Rectal smooth muscle tissue (tissue), 1 donor: ENCODE results near the gene NR4A3.

Source experiments
- H3K27ac ChIP-seq: one replicate; pipeline ENCODE4 v1.7.0; 2013; ENCODE audit warnings: low read depth, low read length, inconsistent platforms
- H3K27me3 ChIP-seq: one replicate; pipeline ENCODE4 v1.7.0; 2013; ENCODE audit warnings: low read length; ENCODE audit not compliant: control insufficient read depth, insufficient read depth
- H3K36me3 ChIP-seq: one replicate; pipeline ENCODE4 v1.7.0; 2013; ENCODE audit warnings: low read length; ENCODE audit not compliant: control insufficient read depth, insufficient read depth
- H3K4me1 ChIP-seq: one replicate; pipeline ENCODE4 v1.7.0; 2013; ENCODE audit warnings: low read length; ENCODE audit not compliant: control insufficient read depth, insufficient read depth
- H3K4me3 ChIP-seq: one replicate; pipeline ENCODE4 v1.7.0; 2013; ENCODE audit warnings: low read length
- H3K9ac ChIP-seq: one replicate; pipeline ENCODE4 v1.7.0; 2013; ENCODE audit warnings: low read length

NR4A3 gene

DNA sequence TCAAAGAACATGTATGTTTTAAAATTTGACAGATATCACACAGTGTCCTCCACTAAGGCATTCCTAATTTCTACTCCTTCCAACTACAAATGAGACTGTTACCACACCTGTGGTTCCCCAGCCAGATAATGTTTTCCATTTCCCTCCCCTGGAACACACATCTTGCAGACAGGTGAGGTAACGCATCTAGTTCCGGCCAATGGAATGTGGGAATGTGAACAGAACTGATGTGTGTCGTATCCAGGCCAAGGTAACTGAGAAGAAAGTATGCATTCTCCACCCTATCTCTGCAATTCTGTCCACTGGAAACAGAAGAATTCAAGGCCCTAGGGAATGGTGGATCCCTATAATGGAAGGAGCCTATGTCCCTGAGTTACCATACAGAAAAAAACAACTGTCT, 19.9 kb upstream of the NR4A3 start:
- Histone ChIP-seq H3K27ac (no peak overlapping the region), H3K4me3 (no peak overlapping the region), H3K36me3 (no peaks in the 10 kb centered on the region), H3K9ac (no peak overlapping the region), H3K4me1 (no peaks in the 10 kb centered on the region), H3K27me3 (no peaks in the 10 kb centered on the region)

DNA sequence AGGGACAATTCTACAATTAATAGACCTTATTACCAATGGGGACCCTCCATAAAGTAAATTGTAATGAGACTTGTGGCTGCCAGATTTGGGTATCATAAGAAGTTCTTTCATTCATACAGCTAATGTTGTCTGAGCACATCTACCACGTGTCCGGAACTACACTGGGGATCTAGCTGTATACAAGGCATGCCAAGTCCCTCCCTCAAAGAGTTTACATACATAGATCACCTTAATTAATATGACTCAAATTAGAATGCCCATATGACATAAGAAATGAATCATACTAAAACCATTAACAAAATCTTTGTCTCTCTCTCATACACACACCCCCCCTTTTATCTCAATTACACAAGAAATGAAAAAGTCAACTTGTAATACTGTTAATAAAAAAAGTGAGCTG, 18.0 kb upstream of the NR4A3 start:
- Histone ChIP-seq H3K4me3 (no peak overlapping the region), H3K4me1 (no peaks in the 10 kb centered on the region), H3K27ac (no peak overlapping the region)

DNA sequence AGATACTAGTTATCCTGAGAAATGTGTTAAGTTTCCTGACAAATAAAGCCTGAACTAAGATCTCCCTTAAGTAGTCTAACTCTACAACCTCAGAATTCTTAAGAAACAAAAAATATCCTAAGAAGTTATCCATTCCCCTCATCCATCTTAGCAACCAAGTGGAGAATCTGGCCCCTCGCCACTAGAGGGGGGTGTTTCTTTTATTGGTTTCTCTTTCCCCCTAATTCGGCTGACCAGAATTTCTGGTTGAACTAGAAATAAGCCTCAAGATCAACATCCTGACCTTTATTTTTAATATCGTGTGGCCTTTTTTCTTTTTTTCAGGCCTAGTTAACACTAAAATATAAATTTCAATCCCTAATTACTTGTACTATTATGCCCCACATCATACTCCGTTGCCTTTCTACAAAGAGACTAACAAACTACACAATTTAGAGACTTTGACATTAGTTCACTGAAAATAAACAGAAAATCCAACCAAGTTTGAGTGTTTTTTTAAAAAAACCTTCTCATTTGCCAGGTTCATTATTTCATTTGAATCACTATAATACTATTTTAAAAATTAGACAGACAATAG, 14.3 kb upstream of the NR4A3 start:
- Histone ChIP-seq H3K9ac (no peak overlapping the region), H3K4me1 (no peaks in the 10 kb centered on the region), H3K27me3 (no peaks in the 10 kb centered on the region), H3K36me3 (no peaks in the 10 kb centered on the region), H3K27ac (no peak overlapping the region), H3K4me3 (no peak overlapping the region)

More for the DNA sequence above, 18.0 kb upstream of the NR4A3 start:
- H3K36me3 ChIP-seq, result no peaks in the 10 kb centered on the region
- no peak overlapping the region for H3K9ac ChIP-seq
- H3K27me3 ChIP-seq, result no peaks in the 10 kb centered on the region

DNA sequence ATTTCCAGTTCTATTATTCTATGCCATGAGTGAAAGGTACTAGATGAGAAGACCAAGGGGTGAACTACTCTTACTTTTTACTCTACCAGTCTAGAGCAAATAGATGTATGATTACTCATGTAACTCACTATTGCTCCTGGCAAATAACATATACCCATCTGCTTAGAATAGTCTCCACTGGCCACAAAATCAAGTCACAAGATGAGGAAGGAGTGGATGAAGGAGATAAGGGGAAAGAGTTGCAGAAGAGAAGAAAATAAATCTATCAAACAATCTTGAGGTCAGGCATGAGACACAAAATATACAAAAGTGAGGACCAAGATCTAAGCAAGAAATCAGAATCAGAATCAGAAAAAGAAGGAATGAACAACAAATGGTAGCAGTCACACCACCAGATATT, 13.7 kb upstream of the NR4A3 start:
- Histone ChIP-seq H3K27me3 (no peaks in the 10 kb centered on the region), H3K36me3 (no peaks in the 10 kb centered on the region), H3K4me1 (no peaks in the 10 kb centered on the region), H3K27ac (no peak overlapping the region), H3K9ac (no peak overlapping the region), H3K4me3 (no peak overlapping the region)

DNA sequence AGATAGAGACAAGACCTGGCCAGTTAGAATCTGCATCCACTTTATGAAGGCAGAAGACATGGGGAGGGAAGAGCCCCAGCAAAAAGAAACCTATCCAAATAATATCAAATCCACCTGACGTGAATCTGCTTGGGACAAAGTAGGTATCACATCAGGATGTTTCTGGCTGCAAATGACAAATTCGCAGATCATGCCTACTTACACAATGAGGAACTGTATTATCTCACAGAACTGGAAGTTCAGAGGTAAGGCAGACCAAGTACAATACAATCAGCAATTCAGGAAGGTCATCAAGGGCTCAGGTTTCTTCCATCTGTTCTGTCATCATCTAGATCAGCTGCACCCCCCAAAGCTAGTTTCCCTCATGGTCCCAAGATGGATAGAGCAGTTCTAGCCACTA, 13.2 kb upstream of the NR4A3 start:
- no peaks in the 10 kb centered on the region for H3K4me1 ChIP-seq
- H3K27me3 ChIP-seq, result no peaks in the 10 kb centered on the region
- no peaks in the 10 kb centered on the region for H3K36me3 ChIP-seq
- H3K4me3 ChIP-seq, result no peak overlapping the region
- H3K27ac ChIP-seq, result no peak overlapping the region
- H3K9ac ChIP-seq, result no peak overlapping the region

DNA sequence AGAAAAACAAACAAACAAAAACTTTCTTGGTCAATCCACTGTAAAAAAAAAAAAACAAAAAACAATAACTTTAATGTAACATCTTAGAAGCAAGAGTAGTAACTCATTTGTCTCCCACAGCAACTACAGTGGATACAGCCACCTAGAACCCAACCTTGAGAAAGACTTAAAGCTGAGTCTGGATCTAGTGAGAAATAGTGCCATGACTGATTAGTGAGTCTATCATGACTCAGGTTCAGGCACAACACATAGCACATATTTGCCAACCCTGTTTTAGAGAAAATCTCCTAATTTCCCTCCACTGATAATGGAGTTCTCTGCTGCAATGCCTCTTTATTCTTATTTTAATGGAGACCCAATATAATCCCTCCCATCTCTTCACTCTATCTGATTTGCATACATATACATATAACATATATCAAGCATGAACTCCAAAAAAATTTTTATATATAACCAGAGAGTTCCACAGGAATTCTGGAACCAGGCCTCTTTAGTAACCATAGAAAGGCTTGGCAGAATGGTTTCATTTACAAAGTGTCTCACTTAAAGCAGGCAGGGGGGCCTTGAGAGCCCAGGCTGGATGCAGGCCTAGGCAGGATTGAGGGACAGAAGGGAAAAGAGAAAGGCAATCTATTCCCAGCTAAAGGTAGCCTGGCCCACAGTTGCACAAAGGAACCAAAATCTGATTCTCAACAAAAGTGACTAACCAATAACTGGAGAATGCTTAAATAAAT, 11.9 kb upstream of the NR4A3 start:
- Histone ChIP-seq H3K36me3 (no peaks in the 10 kb centered on the region), H3K9ac (no peak overlapping the region), H3K4me1 (no peaks in the 10 kb centered on the region), H3K27ac (no peak overlapping the region), H3K4me3 (no peak overlapping the region), H3K27me3 (no peaks in the 10 kb centered on the region)

DNA sequence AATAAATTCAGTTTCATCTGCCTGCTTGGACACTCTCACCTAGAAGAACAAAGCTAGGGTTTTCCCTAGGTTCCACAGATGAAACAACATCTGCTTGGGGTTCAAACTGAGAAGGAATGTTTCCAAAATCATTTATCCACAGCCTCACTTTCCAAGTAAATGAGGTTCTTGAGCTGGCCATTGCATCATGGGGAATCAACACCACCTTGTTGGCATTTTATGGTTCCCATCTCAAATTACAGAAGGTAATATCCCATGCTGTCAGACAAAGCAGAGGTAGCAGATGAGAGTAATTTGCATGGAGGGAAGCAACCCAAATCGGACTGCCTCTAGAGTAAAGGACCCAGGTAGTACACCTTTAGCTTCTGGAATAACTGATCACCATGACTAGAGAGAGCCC, 10.5 kb upstream of the NR4A3 start:
- Histone ChIP-seq H3K27me3 (no peaks in the 10 kb centered on the region), H3K36me3 (no peaks in the 10 kb centered on the region), H3K9ac (no peak overlapping the region), H3K4me3 (no peak overlapping the region), H3K27ac (no peak overlapping the region), H3K4me1 (no peaks in the 10 kb centered on the region)

DNA sequence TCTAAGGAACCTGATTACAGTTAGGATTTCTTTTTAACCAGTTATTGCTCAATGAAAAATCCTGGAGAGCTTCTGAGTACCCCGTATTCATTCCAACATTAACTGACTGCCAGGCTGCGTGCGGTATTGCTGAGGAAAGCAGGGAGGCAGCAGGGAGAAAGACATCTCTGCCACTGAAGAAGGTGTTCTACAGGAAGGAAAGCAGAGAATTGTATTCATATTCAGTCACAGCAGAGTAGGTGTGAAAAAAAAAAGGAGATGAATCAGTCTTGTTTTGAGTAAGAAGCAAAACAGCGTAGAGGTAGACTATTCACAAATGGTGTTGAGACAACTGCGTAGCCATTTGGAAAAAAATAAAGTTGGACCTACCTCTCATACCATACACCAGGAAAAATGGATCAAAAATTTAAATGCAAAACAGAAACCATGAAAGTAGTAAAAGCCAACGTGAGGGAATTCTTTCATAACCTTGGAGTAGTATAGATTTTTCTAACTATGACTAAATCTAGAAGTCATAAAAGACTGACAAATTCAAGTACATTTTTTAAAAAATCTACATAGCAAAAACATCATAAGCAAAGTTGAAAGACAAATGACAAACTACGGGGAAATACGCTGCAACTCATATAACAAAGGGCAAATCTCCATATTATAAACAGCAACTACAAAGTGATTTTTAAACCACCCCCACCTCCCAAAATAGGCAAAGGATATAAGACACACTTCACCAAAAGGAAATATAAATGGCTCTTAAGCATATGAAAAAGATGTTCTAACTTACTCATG, 9.9 kb upstream of the NR4A3 start:
- Histone ChIP-seq H3K27ac (no peak overlapping the region), H3K36me3 (no peaks in the 10 kb centered on the region)

DNA sequence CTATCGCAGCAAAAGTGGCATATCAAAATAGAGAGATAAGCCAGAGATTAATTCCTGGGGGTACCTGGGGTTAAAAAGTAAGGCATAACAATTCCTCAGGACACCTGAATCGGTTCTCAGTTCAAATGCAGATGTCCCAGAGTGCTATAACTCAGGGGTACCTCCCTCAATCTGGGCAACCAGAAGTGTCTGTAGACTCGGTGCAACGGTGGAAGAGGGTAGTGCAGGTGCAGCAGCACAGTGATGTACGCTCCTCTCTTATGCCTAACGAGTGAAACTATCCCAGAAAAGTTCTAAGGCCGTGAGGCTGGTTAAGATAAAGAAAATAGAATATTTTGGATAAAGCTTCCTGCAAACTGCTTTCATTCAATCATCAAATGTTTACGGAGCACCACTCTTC, 7.9 kb upstream of the NR4A3 start:
- Histone ChIP-seq H3K4me1 (peaks cover 4% of the 10 kb centered on the region), H3K9ac (no peak overlapping the region), H3K27ac (no peak overlapping the region), H3K27me3 (no peaks in the 10 kb centered on the region), H3K36me3 (no peaks in the 10 kb centered on the region), H3K4me3 (no peak overlapping the region)

More for the DNA sequence above, 9.9 kb upstream of the NR4A3 start:
- H3K4me1 ChIP-seq, result no peaks in the 10 kb centered on the region
- no peak overlapping the region for H3K9ac ChIP-seq
- H3K27me3 ChIP-seq, result no peaks in the 10 kb centered on the region
- H3K4me3 ChIP-seq, result no peak overlapping the region

DNA sequence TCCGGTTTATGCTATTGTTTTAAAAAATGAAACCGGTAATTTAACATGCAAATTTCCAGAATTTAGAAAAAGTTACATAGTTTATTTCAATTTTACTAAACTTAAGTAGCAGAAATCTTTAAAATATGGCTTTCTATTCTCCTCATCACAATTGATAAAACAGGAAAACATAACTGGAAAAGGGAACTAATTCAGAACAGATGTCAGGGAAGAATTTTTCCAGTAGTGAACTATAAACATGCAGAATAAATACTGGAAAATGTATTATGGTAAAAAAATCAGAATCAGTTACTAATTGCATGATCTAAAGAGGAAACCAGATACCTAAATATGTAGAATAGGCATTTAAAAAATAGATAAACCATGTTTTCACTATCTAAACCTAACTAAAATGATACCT, 7.3 kb upstream of the NR4A3 start:
- H3K27me3 ChIP-seq, result no peaks in the 10 kb centered on the region
- H3K9ac ChIP-seq, result no peak overlapping the region
- H3K36me3 ChIP-seq, result no peaks in the 10 kb centered on the region
- H3K4me1 ChIP-seq, result peaks cover 7% of the 10 kb centered on the region
- H3K4me3 ChIP-seq, result no peak overlapping the region
- no peak overlapping the region for H3K27ac ChIP-seq

DNA sequence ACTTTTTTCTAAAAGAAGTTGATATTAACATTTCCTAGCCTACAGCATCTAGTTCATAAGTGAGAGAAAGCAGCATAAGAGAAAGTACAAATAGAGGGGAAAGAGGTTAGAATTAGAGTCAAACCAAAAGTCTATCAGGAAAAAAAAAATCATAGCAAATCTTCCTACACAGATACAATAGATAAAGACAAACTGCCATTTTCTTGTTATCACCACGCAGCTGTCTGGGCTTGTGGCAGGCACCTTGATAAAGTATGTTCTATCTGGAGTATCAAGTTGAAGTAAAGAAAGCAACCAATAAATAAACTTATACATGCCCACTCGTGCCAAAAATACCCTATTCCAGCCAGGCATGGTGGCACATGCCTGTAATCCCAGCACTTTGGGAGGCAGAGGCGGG, 5.3 kb upstream of the NR4A3 start:
- Histone ChIP-seq H3K27me3 (no peaks in the 10 kb centered on the region), H3K27ac (no peak overlapping the region), H3K9ac (no peak overlapping the region), H3K4me1 (peaks cover 12% of the 10 kb centered on the region), H3K4me3 (no peak overlapping the region), H3K36me3 (no peaks in the 10 kb centered on the region)

DNA sequence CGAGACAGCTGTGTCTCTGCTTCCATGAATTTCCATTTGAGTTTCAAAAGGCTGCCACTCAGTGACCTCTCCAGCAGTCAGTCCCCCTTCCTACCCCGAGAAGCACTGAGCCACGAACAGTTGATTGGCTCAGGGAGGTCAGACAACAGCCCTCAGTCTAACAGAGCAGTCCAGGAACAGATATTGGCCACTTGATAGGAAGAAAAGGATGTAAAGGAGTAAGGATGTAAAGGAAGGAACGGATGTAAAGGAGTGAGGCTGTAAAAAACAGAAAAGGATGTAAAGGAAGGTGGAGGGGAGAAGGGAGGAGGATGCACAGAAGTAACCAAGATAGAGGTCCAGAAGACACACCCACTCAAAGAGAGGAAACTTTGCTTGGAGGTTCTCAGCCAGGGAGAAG, 3.2 kb upstream of the NR4A3 start:
- Histone ChIP-seq H3K4me3 (peak overlapping the region; percentile 69), H3K4me1 (peaks cover 14% of the 10 kb centered on the region), H3K9ac (no peak overlapping the region), H3K27me3 (no peaks in the 10 kb centered on the region), H3K36me3 (no peaks in the 10 kb centered on the region), H3K27ac (peak overlapping the region; percentile 97)
